Urothelium cell line (cell line): ENCODE data around the gene MIB2.
"Not testable (repeated sequence)": the region's sequence is repeated elsewhere in the genome, so short reads cannot be mapped to it uniquely, and the experiment has no call there.

Experiments
- DNase-seq: peaks from one replicate; pipeline ENCODE4 v3.0.0; 2011; ENCODE audit warnings: low spot score, mixed read lengths
- FAIRE-seq: peaks from 2 replicates; lab custom pipeline; 2011; peaks lifted over from hg19 to GRCh38; lab: Jason Lieb, UNC

MIB2 gene

DNA sequence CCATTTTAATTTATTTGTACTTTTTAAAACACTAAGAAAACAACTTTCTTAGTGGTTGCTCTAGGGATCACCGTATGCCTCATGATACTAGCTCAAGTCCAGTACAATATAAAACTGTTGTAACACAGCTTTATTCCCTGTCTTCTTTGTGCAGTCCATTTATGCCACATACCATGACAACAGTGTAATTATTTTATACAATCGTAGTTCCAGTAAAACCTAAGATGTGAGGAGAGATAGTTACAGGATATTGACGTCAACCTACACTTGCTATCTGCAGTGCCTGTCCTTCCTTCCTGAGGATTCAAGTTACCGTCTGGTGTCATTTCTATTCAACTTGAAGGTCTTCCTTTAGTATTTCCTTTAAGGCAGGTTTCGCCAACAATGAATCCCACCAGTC is 31.0 kb downstream of the MIB2 start:
- not testable (repeated sequence) for DNase-seq, FAIRE-seq

DNA sequence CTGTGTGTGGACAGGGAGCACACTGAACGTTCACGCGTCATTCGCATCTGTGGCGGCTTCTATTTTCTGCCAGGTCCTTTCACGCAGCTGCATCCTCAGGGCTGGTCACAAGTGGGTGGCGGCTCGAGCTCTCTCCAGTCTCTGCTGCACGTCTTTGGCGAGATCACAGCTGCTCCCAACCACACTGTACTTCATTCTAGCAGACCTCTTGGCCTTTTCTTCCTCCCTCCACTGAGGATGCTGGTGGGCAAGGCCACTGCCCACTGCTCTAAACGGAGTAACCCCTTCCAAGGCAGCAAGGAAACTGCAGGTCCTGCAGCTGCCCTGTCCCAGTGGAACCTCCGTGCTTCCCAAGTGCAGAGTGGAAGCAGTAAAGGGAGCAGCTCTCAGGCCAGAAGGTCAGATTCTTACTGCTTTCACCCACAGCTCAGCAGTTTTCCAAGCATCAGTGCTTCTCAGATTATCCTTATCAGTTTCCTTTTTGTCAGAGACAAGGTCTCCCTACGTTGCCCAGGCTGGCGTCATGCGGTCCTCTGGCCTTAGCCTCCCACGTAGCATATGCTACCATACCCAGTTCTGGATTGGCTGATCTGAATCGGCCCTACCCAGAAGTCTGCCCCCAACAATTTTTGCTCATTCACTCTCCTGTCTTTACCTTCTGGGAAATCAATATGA is 32.4 kb downstream of the MIB2 start:
- DNase-seq, FAIRE-seq: not testable (repeated sequence)

DNA sequence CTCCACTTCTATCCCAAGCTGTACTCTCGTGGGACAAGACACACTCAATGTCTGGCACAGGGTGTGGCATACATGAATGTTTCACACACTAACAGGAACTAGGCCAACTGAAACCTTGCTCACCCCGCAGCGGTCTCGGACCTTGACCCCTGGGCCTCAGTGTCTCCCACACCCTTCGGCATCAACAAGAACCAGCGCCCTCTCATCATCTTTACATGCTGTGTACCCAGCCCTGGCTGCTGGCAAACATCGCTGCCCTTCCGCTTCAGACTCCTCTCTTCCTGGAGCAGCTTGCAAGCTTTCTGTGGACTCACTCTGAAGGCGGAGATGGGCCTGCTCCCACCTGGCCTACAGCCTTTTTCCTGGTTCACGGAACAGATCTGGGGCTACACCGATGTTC is 33.0 kb downstream of the MIB2 start:
- DNase-seq, FAIRE-seq: not testable (repeated sequence)

DNA sequence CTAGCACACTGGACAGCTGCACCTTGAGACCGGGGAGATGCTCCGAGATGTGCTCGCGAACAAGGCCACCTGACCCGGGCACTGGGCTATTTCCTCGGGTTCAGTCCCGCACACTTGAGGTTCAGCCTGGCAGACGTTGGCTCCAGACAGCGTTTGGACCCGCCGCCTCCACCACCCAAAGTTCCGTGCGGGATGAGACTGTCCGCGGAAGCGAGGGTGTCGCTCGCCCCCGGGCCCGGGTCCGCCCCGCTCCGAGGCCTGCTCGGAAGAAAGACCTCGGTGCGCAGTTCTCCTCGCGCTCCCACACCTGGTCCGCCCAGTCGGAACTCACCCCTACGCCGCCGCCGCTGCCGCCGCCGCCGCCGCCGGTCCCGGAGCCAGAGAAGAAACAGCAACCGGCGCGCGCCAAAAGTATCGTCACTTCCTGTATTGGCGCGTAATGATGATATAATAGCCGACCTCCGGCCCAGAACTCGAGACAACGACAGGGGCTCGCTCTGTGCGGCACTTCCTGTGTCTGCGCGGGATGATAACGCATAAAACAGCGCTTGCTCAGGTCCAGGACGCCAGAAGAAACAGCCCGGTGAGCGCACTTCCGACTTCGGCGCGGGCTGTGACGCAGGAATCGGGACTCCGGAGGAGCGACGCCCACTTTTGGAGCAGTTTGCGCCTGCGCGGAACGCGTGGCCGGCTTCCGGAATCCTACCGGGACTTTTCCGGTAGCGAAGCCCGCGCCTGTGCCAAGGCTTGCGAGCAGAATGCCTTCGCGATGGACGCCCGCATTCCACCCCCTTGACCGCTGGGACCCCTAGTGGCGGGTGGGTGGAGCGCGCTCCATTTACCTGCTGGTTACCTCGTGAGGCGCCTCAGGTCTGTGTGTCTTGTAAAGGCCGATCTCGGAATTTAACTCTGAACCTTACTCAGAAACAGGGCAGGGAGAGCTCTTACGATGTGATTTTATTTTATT is 43.6 kb downstream of the MIB2 start, which contains the start of gene CDK11B:
Gene CDK11B, minus strand, starts transcription at position 422 of the 967 bp plus-strand sequence. CDS start 1,519 bp downstream, outside the sequence.
- not testable (repeated sequence) for FAIRE-seq
- DNase-seq = peak; percentile 87

DNA sequence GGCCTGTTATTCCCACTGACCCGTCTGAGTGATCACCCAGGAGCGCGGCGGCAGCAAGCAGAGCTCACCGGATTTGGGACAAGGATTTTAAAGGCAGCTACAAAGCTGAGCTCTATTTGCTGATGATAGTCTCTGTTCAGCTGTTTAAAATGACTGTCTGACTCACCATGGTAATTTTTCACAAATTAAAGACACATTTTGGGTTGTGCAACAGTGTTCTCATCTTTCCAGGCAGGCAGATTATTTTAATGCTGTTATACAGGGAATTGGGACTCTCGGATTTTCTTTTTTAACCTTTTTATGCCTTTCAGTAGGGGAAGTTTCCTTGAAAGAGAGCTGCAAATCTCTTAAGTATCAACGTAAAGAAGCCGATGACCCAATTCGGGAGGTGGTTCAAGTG is 47.1 kb downstream of the MIB2 start:
- FAIRE-seq, DNase-seq: not testable (repeated sequence)

DNA sequence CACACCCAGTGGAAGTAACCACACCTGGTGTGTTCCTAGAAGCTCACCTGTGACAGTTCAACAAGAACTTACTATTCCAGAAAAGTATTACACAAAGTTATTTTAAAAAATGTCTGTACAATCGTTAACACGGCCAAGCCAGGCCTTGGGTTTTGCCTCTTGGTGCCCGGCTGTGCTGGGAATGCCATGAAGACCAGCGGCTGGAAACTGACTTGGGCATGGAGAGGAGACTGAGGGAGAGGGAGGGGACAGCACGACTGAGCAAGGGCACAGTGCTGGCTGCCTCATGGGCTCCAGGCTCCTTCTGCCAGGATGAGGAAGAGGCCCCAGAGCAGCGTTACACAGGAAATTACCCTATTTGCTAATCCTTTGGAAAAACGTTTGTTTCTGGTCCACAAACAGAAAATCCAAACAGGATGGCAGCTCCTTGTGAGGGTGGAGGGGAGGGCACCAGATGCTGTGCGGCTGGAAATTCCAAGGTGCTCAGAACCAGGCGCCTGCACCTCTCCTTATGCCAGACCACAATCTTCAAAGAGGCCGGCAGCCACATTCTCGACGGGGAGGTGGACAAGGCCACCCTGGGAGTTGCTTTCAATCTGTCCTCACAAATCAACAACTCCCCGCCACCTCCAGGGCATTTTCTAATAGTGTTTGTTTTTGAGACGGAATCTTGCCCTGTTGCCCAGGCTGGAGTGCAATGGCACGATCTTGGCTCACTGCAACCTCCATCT is 47.7 kb downstream of the MIB2 start:
- FAIRE-seq, DNase-seq: not testable (repeated sequence)

DNA sequence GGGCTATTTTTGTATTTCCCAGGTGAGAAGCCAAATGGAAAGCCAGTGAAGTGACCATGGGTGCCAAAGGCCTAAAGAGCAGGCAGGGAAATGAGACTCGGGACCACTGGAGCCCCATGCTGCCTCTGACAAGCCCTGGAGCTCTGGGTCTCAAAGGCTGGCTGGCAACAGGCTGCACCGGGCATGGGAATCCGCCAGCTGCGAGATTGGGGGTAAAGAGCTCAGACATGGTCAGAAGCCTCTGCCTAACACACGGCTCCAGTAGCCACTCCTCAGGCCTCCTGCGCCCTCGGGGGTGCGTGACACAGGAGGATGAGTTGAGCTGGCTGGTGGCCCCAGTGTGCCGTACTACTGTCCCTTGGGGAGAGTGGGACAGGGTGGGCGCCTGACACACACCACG is 49.0 kb downstream of the MIB2 start:
- FAIRE-seq, DNase-seq: not testable (repeated sequence)

DNA sequence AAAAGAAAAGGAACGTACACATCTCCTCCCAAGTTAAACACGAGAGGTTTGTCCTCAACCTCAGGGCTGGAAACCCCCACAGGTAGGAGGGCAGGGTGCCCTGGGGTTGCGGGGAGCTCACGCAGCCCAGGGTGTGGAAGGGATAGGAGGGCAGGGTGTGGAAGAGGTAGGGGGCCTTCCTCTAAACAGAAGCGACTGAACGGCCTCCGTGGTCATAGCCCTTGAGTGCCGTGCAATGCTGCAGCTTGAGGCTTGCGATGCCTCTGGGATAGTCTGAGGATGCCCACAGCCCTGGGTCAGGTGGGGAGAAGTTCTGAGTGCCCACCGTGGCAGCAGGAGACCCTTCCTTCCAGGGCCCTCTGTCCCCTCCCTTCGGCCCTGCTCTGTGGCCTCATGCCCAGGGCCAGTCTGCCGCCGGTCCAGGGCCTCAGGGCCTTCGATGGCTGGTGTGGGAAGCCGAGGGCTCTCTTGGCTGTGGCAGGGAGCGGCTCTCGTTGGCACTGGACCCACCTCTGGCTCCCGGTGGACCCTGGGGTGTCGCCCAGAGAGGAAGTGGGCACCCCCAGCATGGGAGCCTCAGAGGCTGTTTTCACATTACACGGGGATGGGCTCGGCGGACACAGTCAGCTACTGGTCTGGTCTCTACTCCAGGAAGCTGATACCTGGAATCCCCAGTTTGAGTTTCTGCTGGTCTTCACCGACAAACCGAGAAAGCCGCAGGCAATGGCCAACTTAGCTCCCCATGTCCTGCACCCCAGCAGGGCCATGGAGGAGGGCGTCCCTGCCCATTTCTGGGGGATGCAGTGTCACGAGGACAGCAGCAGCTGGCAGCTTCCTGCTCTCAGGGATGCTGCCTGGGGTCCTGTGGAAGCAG is 49.9 kb downstream of the MIB2 start:
- DNase-seq (no peak), FAIRE-seq (no peak)

DNA sequence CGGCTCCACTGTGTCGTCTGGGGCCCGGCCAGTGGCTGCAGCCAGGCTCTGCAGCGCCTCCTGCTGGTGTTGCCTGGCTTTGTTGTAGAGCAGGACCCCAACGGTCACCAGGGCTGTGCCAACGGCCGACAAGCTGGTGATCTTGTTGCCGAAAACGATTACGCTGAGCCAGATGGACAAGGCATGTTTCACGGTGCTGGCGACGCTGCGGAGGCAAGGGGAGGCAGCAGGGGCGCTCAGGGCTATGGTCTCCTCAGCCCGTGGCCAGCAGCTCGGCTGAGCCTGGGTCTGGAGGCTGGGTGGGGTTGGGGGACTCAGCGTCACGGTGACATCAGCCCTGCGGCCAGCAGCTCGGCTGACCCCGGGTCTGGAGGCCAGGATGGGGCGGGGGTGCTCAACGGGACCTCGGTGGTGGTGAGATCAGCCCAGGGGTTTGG is 50.5 kb downstream of the MIB2 start:
- FAIRE-seq (no peak), DNase-seq (peak; percentile 12)

DNA sequence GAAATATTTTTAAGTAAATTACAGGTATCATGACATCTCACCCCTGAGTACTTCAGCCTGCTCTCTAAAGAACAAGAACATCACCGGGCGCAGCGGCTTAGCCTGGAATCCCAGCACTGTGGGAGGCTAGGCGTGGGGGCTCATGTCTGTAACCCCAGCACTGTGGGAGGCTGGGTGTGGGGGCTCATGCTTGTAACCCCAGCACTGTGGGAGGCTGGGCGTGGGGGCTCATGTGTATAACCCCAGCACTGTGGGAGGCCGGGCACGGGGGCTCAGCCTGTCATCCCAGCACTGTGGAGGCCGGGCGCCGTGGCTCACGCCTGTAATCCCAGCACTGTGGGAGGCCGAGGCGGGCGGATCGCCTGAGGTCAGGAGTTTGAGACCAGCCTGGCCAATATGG is 51.2 kb downstream of the MIB2 start:
- DNase-seq (no peak), FAIRE-seq (no peak)

DNA sequence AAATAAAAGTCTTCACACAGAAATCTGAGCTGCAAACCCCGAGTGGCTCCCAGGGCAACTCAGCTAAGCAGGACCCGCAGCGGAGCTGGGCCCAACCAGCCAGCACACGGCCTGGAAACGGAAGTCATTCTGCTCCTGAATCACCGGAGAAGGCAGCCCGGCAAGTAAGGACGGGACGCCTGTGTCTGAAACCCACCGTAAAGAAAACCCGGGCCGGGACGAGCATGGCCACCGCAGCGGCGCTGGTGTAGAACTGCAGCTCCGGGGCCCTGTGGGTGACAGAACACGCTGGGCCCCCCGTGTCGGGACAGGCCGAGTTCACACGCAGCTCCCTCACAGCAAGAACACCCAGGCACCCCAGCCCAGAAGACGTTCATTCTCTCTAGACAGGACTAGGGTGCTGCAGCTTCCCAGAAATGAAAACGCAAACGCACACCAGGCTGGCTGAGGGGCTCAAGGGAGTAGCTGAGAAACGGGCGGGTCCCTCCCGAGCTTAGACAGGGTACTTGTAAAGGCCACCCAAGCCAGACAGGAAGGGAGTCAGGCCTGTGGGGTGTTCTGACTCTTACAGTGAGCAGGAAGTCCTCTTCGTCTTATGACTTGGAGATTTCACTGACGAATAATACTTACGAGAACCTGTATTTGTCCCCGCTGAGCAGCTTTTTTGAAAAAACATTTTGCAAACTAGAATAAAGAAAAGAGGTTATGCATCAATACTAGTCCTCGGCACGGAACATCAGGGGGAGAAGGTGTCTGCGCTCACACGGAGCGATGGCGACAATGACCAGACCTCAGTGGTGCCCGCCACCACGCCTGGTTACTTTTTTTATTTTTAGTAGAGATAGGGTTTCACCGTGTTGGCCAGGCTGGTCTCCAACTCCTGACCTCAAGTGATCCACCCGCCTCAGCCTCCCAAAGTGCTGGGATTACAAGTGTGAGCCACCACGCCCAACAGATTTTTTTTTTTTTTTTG is 54.5 kb downstream of the MIB2 start:
- no peak for FAIRE-seq
- no peak for DNase-seq

DNA sequence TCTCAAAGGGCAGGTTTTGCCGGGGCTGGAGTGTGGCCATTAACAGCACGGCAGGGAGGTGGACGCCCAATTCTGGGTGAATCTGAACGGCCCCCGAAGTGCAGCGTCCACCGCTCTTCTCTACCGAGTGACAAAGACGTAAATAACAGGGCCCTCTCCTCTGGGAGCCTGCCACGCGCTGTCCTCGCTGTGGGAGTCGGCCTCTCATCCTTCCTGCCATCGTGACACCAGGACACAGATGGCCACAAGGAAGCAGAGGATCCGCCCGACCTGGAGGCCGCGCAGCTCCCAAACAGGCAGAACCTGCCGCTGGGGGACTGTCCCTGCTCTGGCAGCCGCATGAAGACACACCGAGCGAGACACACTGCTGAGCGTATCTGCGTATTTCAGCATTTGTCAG is 55.6 kb downstream of the MIB2 start:
- FAIRE-seq = no peak

DNA sequence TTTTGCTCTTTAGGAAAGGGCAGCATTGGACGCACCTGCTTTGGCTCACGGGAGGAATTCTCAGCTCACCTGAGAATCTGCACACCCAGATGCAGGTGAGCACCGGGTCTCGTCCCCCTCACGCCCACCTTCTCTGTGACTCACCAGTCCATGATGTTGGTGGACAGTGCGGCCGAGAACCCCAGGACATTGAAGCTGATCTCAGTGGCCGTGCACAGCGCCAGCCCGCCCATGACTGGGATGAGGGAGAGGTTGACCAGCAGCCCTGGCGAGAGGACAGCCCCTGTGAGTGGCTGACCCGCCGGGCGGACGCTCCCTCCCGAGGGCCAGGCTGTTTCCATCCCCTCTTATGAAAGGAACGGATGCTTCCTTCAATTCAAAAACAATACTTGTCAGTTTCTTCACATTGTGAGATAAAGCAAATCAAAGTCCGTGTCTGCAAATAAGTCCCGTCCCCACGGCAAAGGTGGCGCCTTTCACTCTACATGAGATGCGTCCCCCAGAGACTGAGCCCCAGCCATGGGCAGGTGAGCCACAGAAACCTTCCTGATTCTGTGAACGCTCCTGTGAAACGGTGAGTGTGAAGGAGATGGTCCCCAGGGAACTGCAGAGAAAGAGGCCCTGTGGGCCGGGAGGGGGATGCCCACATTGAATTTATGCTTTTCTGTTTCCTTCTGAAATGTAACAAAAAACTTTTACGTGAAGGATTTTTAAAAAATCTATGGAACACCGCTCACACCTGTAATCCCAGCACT is 56.2 kb downstream of the MIB2 start:
- no peak for FAIRE-seq
- DNase-seq = no peak

More for the DNA sequence above, 55.6 kb downstream of the MIB2 start:
- DNase-seq = no peak

DNA sequence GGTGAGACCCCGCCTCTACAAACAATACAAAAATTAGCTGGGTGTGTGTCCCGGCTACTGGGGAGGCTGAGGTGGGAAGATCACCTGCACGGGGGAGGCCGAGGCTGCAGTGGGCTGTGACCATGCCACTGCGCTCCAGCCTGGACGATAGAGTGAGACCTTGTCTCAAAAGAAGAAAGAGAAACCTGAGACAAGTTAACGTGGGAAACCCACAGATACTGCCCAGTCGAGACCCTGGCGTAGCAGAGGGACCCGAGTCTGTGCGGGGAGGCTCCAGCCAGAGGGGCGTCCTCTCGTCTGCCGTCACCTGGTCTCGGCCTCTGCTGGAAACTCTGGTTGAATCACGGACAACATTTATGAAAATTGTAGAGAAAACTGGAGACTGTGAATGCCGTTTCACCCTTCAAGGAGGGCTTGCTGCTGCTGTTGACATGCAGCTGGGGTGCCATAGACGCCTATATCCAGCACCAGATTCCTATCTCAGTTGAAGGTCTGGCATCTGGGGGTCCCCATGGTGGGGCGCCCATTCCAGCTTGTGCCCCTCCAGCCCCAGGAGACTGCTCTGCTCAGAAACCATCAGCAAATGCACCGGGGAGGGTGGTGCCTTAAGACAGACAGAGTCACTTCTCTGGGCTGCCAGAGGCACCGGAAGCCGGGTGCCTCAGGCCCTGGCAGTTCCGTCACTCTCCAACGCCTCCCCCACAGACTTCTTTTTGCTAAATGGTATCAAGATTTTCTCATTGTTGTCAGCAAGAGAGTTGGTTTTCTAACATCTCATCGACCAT is 57.1 kb downstream of the MIB2 start:
- DNase-seq = no peak

DNA sequence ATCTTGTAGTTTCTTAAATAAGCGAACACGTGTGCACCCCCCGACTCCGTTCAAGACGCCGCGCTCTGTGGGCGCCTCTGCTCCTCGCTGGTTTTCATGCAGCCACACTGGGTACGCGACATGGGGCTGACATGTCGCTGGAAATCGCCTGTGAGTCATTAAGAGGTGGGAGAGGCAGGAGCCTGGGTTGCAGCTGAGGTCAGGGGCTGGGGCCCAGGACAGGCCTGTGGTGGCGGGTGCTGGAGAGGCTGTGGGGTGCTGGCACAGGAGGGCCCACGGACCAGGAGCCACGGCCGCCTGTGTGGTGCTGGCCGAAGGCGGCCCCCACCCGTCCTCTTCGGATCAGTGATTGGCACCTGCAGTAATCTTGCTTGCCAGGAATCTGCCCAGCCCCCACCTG is 59.5 kb downstream of the MIB2 start:
- not testable (repeated sequence) for FAIRE-seq, DNase-seq

More for the DNA sequence above, 57.1 kb downstream of the MIB2 start:
- FAIRE-seq = no peak

DNA sequence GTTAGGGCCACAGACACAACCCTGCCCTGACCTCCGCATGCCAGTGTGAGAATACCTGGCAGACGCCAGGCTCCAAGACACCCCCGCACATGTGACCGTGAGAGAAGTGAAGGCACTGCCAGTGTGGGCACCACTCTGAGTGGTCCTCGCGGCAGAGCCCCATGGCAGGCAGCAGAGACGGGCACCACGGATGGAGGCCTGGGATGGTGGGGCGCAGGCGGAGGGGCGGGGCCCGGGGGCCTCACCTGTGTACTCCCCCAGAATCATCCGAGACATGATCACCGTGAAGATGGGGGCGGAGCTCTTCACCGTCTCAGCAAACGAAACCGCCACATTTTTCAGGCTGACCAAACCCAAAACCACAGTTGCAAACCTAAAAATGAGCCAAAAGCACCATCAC is 59.9 kb downstream of the MIB2 start:
- DNase-seq, FAIRE-seq: not testable (repeated sequence)

DNA sequence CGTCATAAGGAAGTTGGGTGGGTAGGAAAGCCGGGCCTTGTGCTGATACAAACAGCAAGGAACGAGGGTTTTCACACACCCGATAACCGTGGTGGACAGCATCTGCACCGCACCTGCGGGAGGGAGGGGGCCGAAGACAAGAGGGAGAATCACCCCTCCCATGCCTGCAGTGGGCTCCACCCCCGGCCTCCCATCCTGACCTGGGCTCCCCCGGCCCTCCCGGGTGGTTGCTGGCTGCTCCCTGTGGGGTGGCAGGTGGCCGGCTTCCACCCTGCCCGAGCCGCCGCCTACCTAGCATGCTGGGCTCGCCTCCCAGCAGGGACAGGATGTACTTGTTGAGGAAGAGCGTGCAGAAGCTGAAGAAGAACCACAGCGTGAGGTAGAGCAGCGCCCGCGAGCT is 60.8 kb downstream of the MIB2 start:
- DNase-seq, FAIRE-seq: not testable (repeated sequence)
